Activated B cell treated with CpG ODN at 0.5 μM for 24 hours (primary cell): ENCODE results near the gene KIF21A. TPM values are rescaled to one million over a fixed set of nuclear protein-coding genes. Genes with fewer than 3 reads are reported as not detected.

Source experiments
- ATAC-seq: fragments of 200-7000 bp; cut with Tn5 transposase; one replicate; pipeline ENCODE4 v1.10.0; 2021; ENCODE audit warnings: low read depth, mild to moderate bottlenecking, moderate library complexity
- CTCF ChIA-PET: fragments of 350-600 bp; sonication (Branson Sonifier 250); formaldehyde crosslinking; loops from one replicate; lab custom pipeline; 2021; ENCODE audit warnings: antibody characterized with exemption; lab: Charles Lee
- POLR2A ChIA-PET: fragments of 350-600 bp; sonication (Branson Sonifier 250); formaldehyde crosslinking; loops from one replicate; lab custom pipeline; 2021; ENCODE audit warnings: antibody characterized with exemption; lab: Charles Lee
- DNase-seq: peaks from one replicate; pipeline ENCODE4 v3.0.0; 2022
- H3K27ac Mint-ChIP-seq: one replicate; pipeline ENCODE4 v1.8.0; 2020; ENCODE audit warnings: mixed read lengths
- H3K27me3 Mint-ChIP-seq: one replicate; pipeline ENCODE4 v1.8.0; 2021; ENCODE audit warnings: mixed read lengths
- H3K36me3 Mint-ChIP-seq: one replicate; pipeline ENCODE4 v1.8.0; 2021; ENCODE audit warnings: low read depth, mixed read lengths
- H3K4me1 Mint-ChIP-seq: one replicate; pipeline ENCODE4 v1.8.0; 2021; ENCODE audit warnings: mixed read lengths
- H3K4me3 Mint-ChIP-seq: one replicate; pipeline ENCODE4 v1.8.0; 2020; ENCODE audit warnings: mild to moderate bottlenecking, mixed read lengths
- H3K9me3 Mint-ChIP-seq: one replicate; pipeline ENCODE4 v1.8.0; 2020; ENCODE audit warnings: mixed read lengths
- CTCF ChIP-seq: fragments of 200-600 bp; IDR thresholded peaks from one replicate; pipeline ENCODE4 v1.8.0; 2022; ENCODE audit warnings: antibody characterized with exemption, mild to moderate bottlenecking
- intact Hi-C: fragments of 100-400 bp; cut with micrococcal nuclease; formaldehyde crosslinking; loops from one replicate; pipeline ENCODE4 v1.15.1; 2024
- total RNA-seq: library from RNA; stranded (reverse); gene quantifications from 2 replicates; pipeline ENCODE4 v1.2.3, GENCODE V29; 2022

Gene KIF21A
- total RNA-seq, 1 donor from 2014 or later = 7.6 TPM

- DNase-seq = no peak
- no peaks in the 10 kb centered on the region for H3K4me1 Mint-ChIP-seq
- no peak for TF ChIP-seq CTCF
- H3K36me3 Mint-ChIP-seq = no peaks in the 10 kb centered on the region
- ChIA-PET POLR2A (no interaction called here), CTCF (no interaction called here)
- no peak overlapping the region for H3K4me3 Mint-ChIP-seq
- H3K27me3 Mint-ChIP-seq = peaks cover 3% of the 10 kb centered on the region
- no peak for ATAC-seq
- H3K27ac Mint-ChIP-seq = no peak overlapping the region
- no peaks in the 10 kb centered on the region for H3K9me3 Mint-ChIP-seq
- intact Hi-C loops = no loop called here
These were observed 7.4 kb downstream of the KIF21A start for GRCh38 chr12:39435531-39435930.

- H3K4me3 Mint-ChIP-seq = no peak overlapping the region
- ATAC-seq (no peak), DNase-seq (no peak)
- ChIA-PET POLR2A (no interaction called here), CTCF (no interaction called here)
- H3K27ac Mint-ChIP-seq = no peak overlapping the region
- H3K36me3 Mint-ChIP-seq = no peaks in the 10 kb centered on the region
- H3K9me3 Mint-ChIP-seq = no peaks in the 10 kb centered on the region
- no peaks in the 10 kb centered on the region for H3K27me3 Mint-ChIP-seq
- H3K4me1 Mint-ChIP-seq = no peaks in the 10 kb centered on the region
- intact Hi-C loops = no loop called here
- no peak for TF ChIP-seq CTCF
These were observed 11.1 kb downstream of the KIF21A start for GRCh38 chr12:39431797-39432196.

- no peaks in the 10 kb centered on the region for H3K27me3 Mint-ChIP-seq
- intact Hi-C loops = no loop called here
- no peak overlapping the region for H3K4me3 Mint-ChIP-seq
- no peak for TF ChIP-seq CTCF
- ATAC-seq = no peak
- H3K4me1 Mint-ChIP-seq = no peaks in the 10 kb centered on the region
- CTCF ChIA-PET = no interaction called here
- H3K27ac Mint-ChIP-seq = no peak overlapping the region
- DNase-seq = no peak
- POLR2A ChIA-PET = no interaction called here
- H3K9me3 Mint-ChIP-seq = no peaks in the 10 kb centered on the region
- H3K36me3 Mint-ChIP-seq = no peaks in the 10 kb centered on the region
These were observed 11.7 kb downstream of the KIF21A start for GRCh38 chr12:39431002-39431796.

GRCh38 chr12:39429809-39430208 is 13.1 kb downstream of the KIF21A start:
- H3K27ac Mint-ChIP-seq = no peak overlapping the region
- ChIA-PET CTCF (no interaction called here), POLR2A (no interaction called here)
- H3K9me3 Mint-ChIP-seq = no peaks in the 10 kb centered on the region
- DNase-seq (no peak), ATAC-seq (no peak)
- H3K4me1 Mint-ChIP-seq = no peaks in the 10 kb centered on the region
- no peaks in the 10 kb centered on the region for H3K27me3 Mint-ChIP-seq
- H3K36me3 Mint-ChIP-seq = no peaks in the 10 kb centered on the region
- H3K4me3 Mint-ChIP-seq = no peak overlapping the region
- intact Hi-C loops = no loop called here
- no peak for TF ChIP-seq CTCF

- DNase-seq (no peak), ATAC-seq (no peak)
- no peaks in the 10 kb centered on the region for H3K27me3 Mint-ChIP-seq
- H3K4me3 Mint-ChIP-seq = no peak overlapping the region
- H3K4me1 Mint-ChIP-seq = no peaks in the 10 kb centered on the region
- no peaks in the 10 kb centered on the region for H3K36me3 Mint-ChIP-seq
- POLR2A ChIA-PET = no interaction called here
- no peaks in the 10 kb centered on the region for H3K9me3 Mint-ChIP-seq
- CTCF ChIA-PET = no interaction called here
- no peak overlapping the region for H3K27ac Mint-ChIP-seq
- intact Hi-C loops = no loop called here
- TF ChIP-seq CTCF = no peak
These were observed 15.5 kb downstream of the KIF21A start for GRCh38 chr12:39427360-39427808.
